Osteocyte (in vitro differentiated cells): ENCODE data around the gene DHCR7. TPM values are rescaled to one million over a fixed set of nuclear protein-coding genes. Genes with fewer than 3 reads are reported as not detected.

Experiments
- DNase-seq: peaks from one replicate; pipeline ENCODE4 v3.0.0; 2021; ENCODE audit warnings: mixed read lengths; ENCODE audit not compliant: unreplicated experiment; ENCODE audit errors: extremely low spot score
- H3K27ac Mint-ChIP-seq: one replicate; pipeline ENCODE4 v1.8.0; 2021; ENCODE audit warnings: mild to moderate bottlenecking, mixed read lengths; ENCODE audit not compliant: unreplicated experiment
- H3K27me3 Mint-ChIP-seq: one replicate; pipeline ENCODE4 v1.8.0; 2021; ENCODE audit warnings: mixed read lengths; ENCODE audit not compliant: unreplicated experiment
- H3K36me3 Mint-ChIP-seq: one replicate; pipeline ENCODE4 v1.8.0; 2021; ENCODE audit warnings: mixed read lengths; ENCODE audit not compliant: unreplicated experiment
- H3K4me1 Mint-ChIP-seq: one replicate; pipeline ENCODE4 v1.8.0; 2021; ENCODE audit warnings: mixed read lengths; ENCODE audit not compliant: unreplicated experiment
- H3K4me3 Mint-ChIP-seq: one replicate; pipeline ENCODE4 v1.8.0; 2021; ENCODE audit warnings: mild to moderate bottlenecking, moderate library complexity, mixed read lengths; ENCODE audit not compliant: unreplicated experiment
- H3K9me3 Mint-ChIP-seq: one replicate; pipeline ENCODE4 v1.8.0; 2021; ENCODE audit warnings: mixed read lengths; ENCODE audit not compliant: unreplicated experiment
- CTCF ChIP-seq: fragments of 200-600 bp; sonication (generic); IDR thresholded peaks from 2 replicates; pipeline ENCODE4 v1.5.0; 2021; ENCODE audit warnings: antibody characterized with exemption, mild to moderate bottlenecking, moderate library complexity
- total RNA-seq: library from RNA; stranded (reverse); gene quantifications from 2 replicates; pipeline ENCODE4 v1.2.1, GENCODE V29; 2021

DHCR7 gene
- total RNA-seq, 1 donor from 2014 or later, result 30.2 TPM

- Mint-ChIP-seq H3K27ac (no peak overlapping the region), H3K27me3 (no peaks in the 10 kb centered on the region), H3K36me3 (peaks cover 17% of the 10 kb centered on the region), H3K9me3 (no peaks in the 10 kb centered on the region), H3K4me3 (no peak overlapping the region), H3K4me1 (no peaks in the 10 kb centered on the region)
- DNase-seq, result no peak
- TF ChIP-seq CTCF, result no peak
These were observed 14.3 kb downstream of the DHCR7 start for GRCh38 chr11:71433648-71434450.

- Mint-ChIP-seq H3K27ac (no peak overlapping the region), H3K27me3 (no peaks in the 10 kb centered on the region), H3K4me1 (no peaks in the 10 kb centered on the region), H3K36me3 (peaks cover 14% of the 10 kb centered on the region), H3K9me3 (no peaks in the 10 kb centered on the region), H3K4me3 (no peak overlapping the region)
- TF ChIP-seq CTCF, result no peak
- no peak for DNase-seq
These were observed 15.2 kb downstream of the DHCR7 start for GRCh38 chr11:71432761-71433647.

GRCh38 chr11:71431271-71431670 is 16.9 kb downstream of the DHCR7 start:
- Mint-ChIP-seq H3K4me1 (no peaks in the 10 kb centered on the region), H3K27ac (no peak overlapping the region), H3K4me3 (no peak overlapping the region), H3K36me3 (peaks cover 9% of the 10 kb centered on the region), H3K9me3 (no peaks in the 10 kb centered on the region), H3K27me3 (no peaks in the 10 kb centered on the region)
- TF ChIP-seq CTCF, result no peak
- no peak for DNase-seq

- Mint-ChIP-seq H3K36me3 (peaks cover 5% of the 10 kb centered on the region), H3K27ac (no peak overlapping the region), H3K27me3 (peaks cover 3% of the 10 kb centered on the region), H3K9me3 (no peaks in the 10 kb centered on the region), H3K4me3 (no peak overlapping the region), H3K4me1 (no peaks in the 10 kb centered on the region)
- no peak for TF ChIP-seq CTCF
- no peak for DNase-seq
These were observed 18.0 kb downstream of the DHCR7 start for GRCh38 chr11:71430166-71430565.

- no peak for TF ChIP-seq CTCF
- Mint-ChIP-seq H3K9me3 (no peaks in the 10 kb centered on the region), H3K27ac (no peak overlapping the region), H3K27me3 (peaks cover 3% of the 10 kb centered on the region), H3K4me1 (no peaks in the 10 kb centered on the region), H3K4me3 (no peak overlapping the region), H3K36me3 (peaks cover under 1% of the 10 kb centered on the region)
- DNase-seq, result no peak
These were observed 18.5 kb downstream of the DHCR7 start for GRCh38 chr11:71429701-71430100.
